Uterus (tissue), 2 donors: ENCODE data around the gene SPTAN1.

Experiments used
- POLR2A ChIP-seq, 2 donors: fragments of 450-650 bp; IDR thresholded peaks; one replicate each; pipeline ENCODE4 v1.6.1; 2016; ENCODE audit warnings: antibody characterized with exemption in 2 of 2, mild to moderate bottlenecking in 1 of 2, moderate library complexity in 1 of 2
- TF ChIP-seq, protein P1 (sequence below), 4 experiments: fragments of 200-600 bp in 2 of 4; fragments of 450-650 bp in 2 of 4; sonication (generic) in 2 of 4; IDR thresholded peaks; one replicate each; pipeline ENCODE4 v1.5.1; 2016 to 2019; ENCODE audit warnings: antibody characterized with exemption in 4 of 4, mild to moderate bottlenecking in 2 of 4, moderate library complexity in 1 of 4

GRCh38 chr9:128621730-128622455, 69.5 kb downstream of the SPTAN1 start:
- TF ChIP-seq, protein P1, sequence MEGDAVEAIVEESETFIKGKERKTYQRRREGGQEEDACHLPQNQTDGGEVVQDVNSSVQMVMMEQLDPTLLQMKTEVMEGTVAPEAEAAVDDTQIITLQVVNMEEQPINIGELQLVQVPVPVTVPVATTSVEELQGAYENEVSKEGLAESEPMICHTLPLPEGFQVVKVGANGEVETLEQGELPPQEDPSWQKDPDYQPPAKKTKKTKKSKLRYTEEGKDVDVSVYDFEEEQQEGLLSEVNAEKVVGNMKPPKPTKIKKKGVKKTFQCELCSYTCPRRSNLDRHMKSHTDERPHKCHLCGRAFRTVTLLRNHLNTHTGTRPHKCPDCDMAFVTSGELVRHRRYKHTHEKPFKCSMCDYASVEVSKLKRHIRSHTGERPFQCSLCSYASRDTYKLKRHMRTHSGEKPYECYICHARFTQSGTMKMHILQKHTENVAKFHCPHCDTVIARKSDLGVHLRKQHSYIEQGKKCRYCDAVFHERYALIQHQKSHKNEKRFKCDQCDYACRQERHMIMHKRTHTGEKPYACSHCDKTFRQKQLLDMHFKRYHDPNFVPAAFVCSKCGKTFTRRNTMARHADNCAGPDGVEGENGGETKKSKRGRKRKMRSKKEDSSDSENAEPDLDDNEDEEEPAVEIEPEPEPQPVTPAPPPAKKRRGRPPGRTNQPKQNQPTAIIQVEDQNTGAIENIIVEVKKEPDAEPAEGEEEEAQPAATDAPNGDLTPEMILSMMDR (IDR thresholded peaks at IDR 0.05) = no peak
- no peak for TF ChIP-seq POLR2A (IDR thresholded peaks at IDR 0.05)
